Measurements from ENCODE around the gene HSPA4L. TPM values are rescaled to one million over a fixed set of nuclear protein-coding genes. Genes with fewer than 3 reads are reported as not detected.

The HSPA4L gene
- total RNA-seq, 1 experiment from 2014 or later, result 8.7 TPM

GRCh38 chr4:127888559-127888958 is 106.4 kb downstream of the HSPA4L start:
- no peak overlapping the region for H3K4me2 ChIP-seq (ENCODE audit: low read length)
- H3K4me3 ChIP-seq (ENCODE audit: low read length), result no peak overlapping the region
- H3K36me3 ChIP-seq (ENCODE audit: low read depth, low read length), result peaks cover 68% of the 10 kb centered on the region
- no peak overlapping the region for H3K9ac ChIP-seq (ENCODE audit: low read length)
- H3K79me2 ChIP-seq (ENCODE audit: low read length), result peaks cover 39% of the 10 kb centered on the region
- no peaks in the 10 kb centered on the region for H3K4me1 ChIP-seq (ENCODE audit: insufficient read depth, low read length)
- H3K27me3 ChIP-seq (ENCODE audit: low read length), result no peaks in the 10 kb centered on the region
- H2AFZ ChIP-seq (ENCODE audit: low read length), result no peak overlapping the region
- no peaks in the 10 kb centered on the region for H3K9me2 ChIP-seq (replicated peaks; ENCODE audit: low read length)
- ChIA-PET POLR2A (ENCODE audit: unreplicated experiment) (no interaction called here), CTCF (no interaction called here)
- intact Hi-C loops (cut with micrococcal nuclease), result no loop called here
- no peaks in the 10 kb centered on the region for H4K20me1 ChIP-seq (ENCODE audit: low read length)
- no peak overlapping the region for H3K27ac ChIP-seq (ENCODE audit: low read length)
- TF ChIP-seq EZH2 (IDR thresholded peaks at IDR 0.05; ENCODE audit: low read length, unreplicated experiment), result no peak
- TF ChIP-seq EZH2phosphoT487 (IDR thresholded peaks at IDR 0.05; ENCODE audit: borderline replicate concordance, low read length), result no peak
- no peak for TF ChIP-seq CTCF (conservative IDR thresholded peaks at IDR 0.05; ENCODE audit: low read depth, low read length)
- DNase-seq, result no peak
- no TSS peak for BruUV-seq (replicated peaks)
- H3K9me3 ChIP-seq (ENCODE audit: low read length), result no peaks in the 10 kb centered on the region
- H3F3A ChIP-seq (ENCODE audit: low read length, unreplicated experiment), result no peaks in the 10 kb centered on the region
- no peak for ATAC-seq

GRCh38 chr4:127889903-127890302 is 107.8 kb downstream of the HSPA4L start:
- Histone ChIP-seq H3K27me3 (ENCODE audit: low read length) (no peaks in the 10 kb centered on the region), H3K9me2 (replicated peaks; ENCODE audit: low read length) (no peaks in the 10 kb centered on the region), H3F3A (ENCODE audit: low read length, unreplicated experiment) (no peaks in the 10 kb centered on the region), H3K4me3 (ENCODE audit: low read length) (no peak overlapping the region), H3K9ac (ENCODE audit: low read length) (no peak overlapping the region), H3K36me3 (ENCODE audit: low read depth, low read length) (peaks cover 70% of the 10 kb centered on the region), H3K4me1 (ENCODE audit: insufficient read depth, low read length) (no peaks in the 10 kb centered on the region), H3K27ac (ENCODE audit: low read length) (no peak overlapping the region), H2AFZ (ENCODE audit: low read length) (no peak overlapping the region), H3K79me2 (ENCODE audit: low read length) (peaks cover 33% of the 10 kb centered on the region), H3K4me2 (ENCODE audit: low read length) (no peak overlapping the region), H4K20me1 (ENCODE audit: low read length) (no peaks in the 10 kb centered on the region), H3K9me3 (ENCODE audit: low read length) (no peaks in the 10 kb centered on the region)
- BruUV-seq (replicated peaks), result no TSS peak
- POLR2A ChIA-PET (ENCODE audit: unreplicated experiment), result no interaction called here
- intact Hi-C loops (cut with micrococcal nuclease), result no loop called here
- TF ChIP-seq EZH2 (IDR thresholded peaks at IDR 0.05; ENCODE audit: low read length, unreplicated experiment), result no peak
- no peak for TF ChIP-seq EZH2phosphoT487 (IDR thresholded peaks at IDR 0.05; ENCODE audit: borderline replicate concordance, low read length)
- TF ChIP-seq CTCF (conservative IDR thresholded peaks at IDR 0.05; ENCODE audit: low read depth, low read length), result no peak
- CTCF ChIA-PET, result no interaction called here
- no peak for DNase-seq
- no peak for ATAC-seq

Other genes with a start within 250 kb of the HSPA4L start
- gene INTU, start 149.4 kb upstream of the HSPA4L start, total RNA-seq (2014; rRNA removed), result 1.1 and 1.8 TPM in 2 replicates
- not detected in 2 replicates for gene SLC25A31, start 51.9 kb upstream of the HSPA4L start, total RNA-seq (2014; rRNA removed)
- gene PLK4, start 98.6 kb downstream of the HSPA4L start, total RNA-seq (2014; rRNA removed), result 42.5 and 54.5 TPM in 2 replicates
- 12.3 and 12.8 TPM in 2 replicates for gene MFSD8, start 182.9 kb downstream of the HSPA4L start, total RNA-seq (2014; rRNA removed)
- 3.3 and 6.2 TPM in 2 replicates for gene ABHD18, start 183.1 kb downstream of the HSPA4L start, total RNA-seq (2014; rRNA removed)

Measured in PC-3 (cell line).